DMS53 (cell line): ENCODE results near the gene RNASE8.

ENCODE experiments used
- DNase-seq: peaks from one replicate; lab custom pipeline; 2025; lab: John Stamatoyannopoulos, UW

The RNASE8 gene

GRCh38 chr14:21106498-21107282, 49.1 kb downstream of the RNASE8 start:
- DNase-seq, result peak; percentile 65

GRCh38 chr14:21107283-21107800, 49.7 kb downstream of the RNASE8 start:
- no peak for DNase-seq
